H9 (cell line): Measurements from ENCODE around the gene TMEM184A. TPM values are rescaled to one million over a fixed set of nuclear protein-coding genes. Genes with fewer than 3 reads are reported as not detected.
A peak's percentile ranks its signal among the peaks of the same experiment; 100 is the strongest.

Experiments
- DNase-seq: peaks from one replicate; pipeline ENCODE4 v3.0.0-alpha.2; 2017
- H2AFZ ChIP-seq: one replicate; pipeline ENCODE4 v1.6.1; 2013; ENCODE audit warnings: mild to moderate bottlenecking, low read length, control low read depth, moderate library complexity
- H2AK5ac ChIP-seq: 2 replicates; pipeline ENCODE4 v1.6.1; 2013; ENCODE audit warnings: low read length, control low read depth, mixed read lengths; ENCODE audit not compliant: insufficient read length
- H2BK120ac ChIP-seq: one replicate; pipeline ENCODE4 v1.6.1; 2013; ENCODE audit warnings: low read depth, mild to moderate bottlenecking, low read length, control low read depth, inconsistent platforms; ENCODE audit not compliant: poor library complexity, severe bottlenecking
- H2BK12ac ChIP-seq: 2 replicates; pipeline ENCODE4 v1.6.1; 2013; ENCODE audit warnings: low read length, control low read depth, mixed read lengths, low read depth; ENCODE audit not compliant: insufficient read length
- H2BK15ac ChIP-seq: 2 replicates; pipeline ENCODE4 v1.6.1; 2013; ENCODE audit warnings: low read depth, low read length, control low read depth
- H2BK20ac ChIP-seq: one replicate; pipeline ENCODE4 v1.6.1; 2013; ENCODE audit warnings: low read depth, mild to moderate bottlenecking, low read length, control low read depth, inconsistent platforms; ENCODE audit not compliant: poor library complexity, severe bottlenecking
- H2BK5ac ChIP-seq: 2 replicates; pipeline ENCODE4 v1.6.1; 2013; ENCODE audit warnings: low read length, control low read depth, mixed read lengths; ENCODE audit not compliant: insufficient read length
- H3K14ac ChIP-seq: 2 replicates; pipeline ENCODE4 v1.6.1; 2013; ENCODE audit warnings: low read length, control low read depth; ENCODE audit not compliant: insufficient read depth
- H3K18ac ChIP-seq: 2 replicates; pipeline ENCODE4 v1.6.1; 2013; ENCODE audit warnings: low read depth, mild to moderate bottlenecking, mixed read lengths, low read length, control low read depth; ENCODE audit not compliant: insufficient read length
- H3K23ac ChIP-seq: 2 replicates; pipeline ENCODE4 v1.6.1; 2013; ENCODE audit warnings: low read length, control low read depth, mixed read lengths, low read depth; ENCODE audit not compliant: insufficient read length
- H3K23me2 ChIP-seq: 2 replicates; pipeline ENCODE4 v1.6.1; 2013; ENCODE audit warnings: low read depth, mild to moderate bottlenecking, mixed read lengths, low read length, control low read depth; ENCODE audit not compliant: insufficient read length, poor library complexity, severe bottlenecking
- H3K27ac ChIP-seq: 2 replicates; pipeline ENCODE4 v1.5.1; 2013; ENCODE audit warnings: low read length, control low read depth, mixed read lengths, low read depth; ENCODE audit not compliant: insufficient read length
- H3K27me3 ChIP-seq: 2 replicates; pipeline ENCODE4 v1.6.1; 2013; ENCODE audit warnings: low read length, control low read depth, inconsistent platforms; ENCODE audit not compliant: insufficient read depth
- H3K4ac ChIP-seq: 2 replicates; pipeline ENCODE4 v1.6.1; 2013; ENCODE audit warnings: low read depth, mild to moderate bottlenecking, control low read depth, inconsistent platforms, low read length, moderate library complexity
- H3K4me1 ChIP-seq: 2 replicates; pipeline ENCODE4 v1.6.1; 2013; ENCODE audit warnings: low read length, control low read depth, inconsistent platforms; ENCODE audit not compliant: insufficient read depth
- H3K4me2 ChIP-seq: 2 replicates; pipeline ENCODE4 v1.6.1; 2013; ENCODE audit warnings: low read length, control low read depth, mixed read lengths; ENCODE audit not compliant: insufficient read length, insufficient read depth
- H3K56ac ChIP-seq: 2 replicates; pipeline ENCODE4 v1.6.1; 2013; ENCODE audit warnings: low read depth, mild to moderate bottlenecking, mixed read lengths, low read length, control low read depth; ENCODE audit not compliant: insufficient read length
- H3K79me1 ChIP-seq: 2 replicates; pipeline ENCODE4 v1.6.1; 2013; ENCODE audit warnings: low read depth, mild to moderate bottlenecking, moderate library complexity, low read length, control low read depth, inconsistent platforms; ENCODE audit not compliant: insufficient read depth, poor library complexity, severe bottlenecking
- H3K79me2 ChIP-seq: 2 replicates; pipeline ENCODE4 v1.6.1; 2013; ENCODE audit warnings: low read length, control low read depth, inconsistent platforms; ENCODE audit not compliant: insufficient read depth
- H3K9ac ChIP-seq: 2 replicates; pipeline ENCODE4 v1.6.1; 2013; ENCODE audit warnings: low read length, control low read depth, mixed read lengths; ENCODE audit not compliant: insufficient read length; ENCODE audit errors: extremely low read depth
- H3K9me3 ChIP-seq: one replicate; pipeline ENCODE4 v1.6.1; 2013; ENCODE audit warnings: low read depth, low read length, inconsistent platforms; ENCODE audit not compliant: control insufficient read depth
- H3T11ph ChIP-seq: one replicate; pipeline ENCODE4 v1.6.1; 2013; ENCODE audit warnings: mild to moderate bottlenecking, low read length, control low read depth, inconsistent platforms
- H4K20me1 ChIP-seq: one replicate; pipeline ENCODE4 v1.6.1; 2013; ENCODE audit not compliant: control insufficient read depth, insufficient read length, insufficient read depth
- H4K5ac ChIP-seq: 2 replicates; pipeline ENCODE4 v1.6.1; 2013; ENCODE audit warnings: low read depth, mild to moderate bottlenecking, mixed read lengths, low read length, control low read depth; ENCODE audit not compliant: insufficient read length
- H4K8ac ChIP-seq: replicated peaks from 2 replicates; pipeline ENCODE4 v1.6.1; 2013; ENCODE audit warnings: low read length, control low read depth, mixed read lengths, low read depth; ENCODE audit not compliant: insufficient read length
- H4K91ac ChIP-seq: 2 replicates; pipeline ENCODE4 v1.6.1; 2013; ENCODE audit warnings: low read depth, mild to moderate bottlenecking, moderate library complexity, mixed read lengths, low read length, control low read depth; ENCODE audit not compliant: insufficient read length
- H3K27ac Mint-ChIP-seq, 3 experiments: 2 replicates in 2 of 3; 3 replicates in 1 of 3; pipeline ENCODE4 v1.8.0; 2020 to 2021; ENCODE audit warnings: mixed read lengths in 3 of 3, mild to moderate bottlenecking in 1 of 3, moderate library complexity in 1 of 3
- H3K27me3 Mint-ChIP-seq: 2 replicates; pipeline ENCODE4 v1.8.0; 2021; ENCODE audit warnings: low read depth, mild to moderate bottlenecking, moderate library complexity, mixed read lengths
- H3K36me3 Mint-ChIP-seq, 3 experiments: 2 replicates in 2 of 3; 3 replicates in 1 of 3; pipeline ENCODE4 v1.8.0; 2020 to 2021; ENCODE audit warnings: low read depth in 3 of 3, mixed read lengths in 3 of 3; ENCODE audit not compliant: insufficient read depth in 1 of 3
- H3K4me1 Mint-ChIP-seq, 2 experiments: 2 replicates each; pipeline ENCODE4 v1.8.0; 2020; ENCODE audit warnings: mixed read lengths in 2 of 2
- H3K4me3 Mint-ChIP-seq, 2 experiments: 2 replicates in 1 of 2; 3 replicates in 1 of 2; pipeline ENCODE4 v1.8.0; 2020 to 2021; ENCODE audit warnings: mild to moderate bottlenecking in 2 of 2, mixed read lengths in 2 of 2, moderate library complexity in 1 of 2
- H3K9me3 Mint-ChIP-seq, 2 experiments: 2 replicates in 1 of 2; 3 replicates in 1 of 2; pipeline ENCODE4 v1.8.0; 2020; ENCODE audit warnings: mild to moderate bottlenecking in 2 of 2, mixed read lengths in 2 of 2, moderate library complexity in 1 of 2
- CTCF ChIP-seq: fragments of 200-600 bp; sonication (generic); conservative IDR thresholded peaks from 3 replicates; pipeline ENCODE4 v1.8.0; 2021; ENCODE audit warnings: antibody characterized with exemption, mild to moderate bottlenecking
- WGBS: extraction: QIAGEN DNeasy Blood & Tissue Kit; methylation state at CpG from one replicate; pipeline ENCODE4 v1.1.7; 2013; ENCODE audit warnings: missing lambda C conversion rate, low lambda C conversion rate, mixed read lengths; ENCODE audit not compliant: insufficient read length; ENCODE audit errors: extremely low coverage; 5-methylcytosine and 5-hydroxymethylcytosine counted together
- total RNA-seq: library from RNA; stranded (reverse); gene quantifications from 2 replicates; pipeline ENCODE4 v1.2.1, GENCODE V29; 2021

TMEM184A gene
- total RNA-seq, 1 experiment from 2014 or later, result 1.3 TPM

GRCh38 chr7:1550005-1550845 is 5.8 kb downstream of the TMEM184A start:
- Histone ChIP-seq H3K79me2 (no peaks in the 10 kb centered on the region), H2BK20ac (no peak overlapping the region), H2AK5ac (no peak overlapping the region), H4K8ac (no peak overlapping the region), H3K9ac (no peak overlapping the region), H3K14ac (no peak overlapping the region; the same call in 1 of the 2 replicates), H3K27me3 (no peaks in the 10 kb centered on the region), H2BK12ac (no peak overlapping the region), H2BK120ac (no peak overlapping the region), H3K23me2 (no peaks in the 10 kb centered on the region), H2BK15ac (no peak overlapping the region), H3K23ac (no peak overlapping the region), H4K20me1 (no peaks in the 10 kb centered on the region), H2AFZ (no peak overlapping the region), H4K5ac (no peak overlapping the region), H4K91ac (no peak overlapping the region), H3T11ph (no peak overlapping the region), H3K56ac (no peak overlapping the region), H3K79me1 (no peaks in the 10 kb centered on the region), H3K18ac (no peak overlapping the region), H2BK5ac (no peak overlapping the region), H3K27ac (no peak overlapping the region), H3K4me2 (no peak overlapping the region), H3K4me1 (no peaks in the 10 kb centered on the region), H3K4ac (no peak overlapping the region), H3K9me3 (no peaks in the 10 kb centered on the region)
- no peak overlapping the region for H3K4me3 Mint-ChIP-seq
- no peak for DNase-seq
- no peaks in the 10 kb centered on the region; the same call in 1 of the 2 replicates for H3K27me3 Mint-ChIP-seq
- WGBS, result no CpG with 5 or more reads among the region's 42 CpGs
- TF ChIP-seq CTCF, result no peak
- H3K4me1 Mint-ChIP-seq, result peaks cover 0 to 6% of the 10 kb centered on the region in 2 experiments; a peak in 3 of 4 replicates
- H3K27ac Mint-ChIP-seq, result peak overlapping the region in 2 of 3 experiments; percentile 66 to 75; a peak in 2 of 7 replicates
- H3K9me3 Mint-ChIP-seq, result no peaks in the 10 kb centered on the region; a peak in 1 of 5 replicates
- H3K36me3 Mint-ChIP-seq, result no peaks in the 10 kb centered on the region
